ENCODE measurements around the gene MSRB1. TPM values are rescaled to one million over a fixed set of nuclear protein-coding genes. Genes with fewer than 3 reads are reported as not detected.

The MSRB1 gene
- total RNA-seq, 2 experiments from 2014 or later = 8.5 to 11.0 TPM

DNA sequence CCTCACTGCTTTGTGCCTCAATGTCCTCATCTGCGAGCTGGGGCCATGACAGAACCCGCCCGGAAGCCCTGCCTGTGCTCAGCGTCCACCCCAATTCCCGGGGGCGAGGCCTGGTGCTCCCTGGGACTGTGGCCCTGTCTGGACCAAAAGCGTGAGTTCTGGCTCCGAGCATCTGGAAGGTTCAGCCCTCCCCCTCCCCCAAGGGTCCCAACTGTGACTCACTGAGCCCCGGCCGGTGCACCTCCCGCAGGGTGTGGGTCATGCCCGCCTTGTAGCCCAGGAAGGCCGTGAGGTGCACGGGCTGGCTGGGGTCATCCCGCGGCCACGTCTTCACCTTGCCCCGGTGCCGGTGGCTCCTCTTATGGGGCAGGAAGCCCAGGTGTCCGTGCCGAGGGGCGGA lies 10.7 kb upstream of the MSRB1 start:
- no peak for DNase-seq
- CTCF ChIA-PET = interaction anchor here (0.8 kb wide), 1 partner anchor 10 kb away, joined by 4 read pairs; the partner anchor contains the start of gene MSRB1
- no peak overlapping the region for H3K27ac Mint-ChIP-seq
- intact Hi-C loops (cut with micrococcal nuclease) = no loop called here
- no peaks in the 10 kb centered on the region for H3K36me3 Mint-ChIP-seq (ENCODE audit: low read depth)
- H3K4me3 Mint-ChIP-seq = no peak overlapping the region
- H3K4me1 Mint-ChIP-seq (ENCODE audit: low read depth) = no peaks in the 10 kb centered on the region
- H3K9me3 Mint-ChIP-seq = no peaks in the 10 kb centered on the region
- no peaks in the 10 kb centered on the region for H3K27me3 Mint-ChIP-seq (ENCODE audit: low read depth)

DNA sequence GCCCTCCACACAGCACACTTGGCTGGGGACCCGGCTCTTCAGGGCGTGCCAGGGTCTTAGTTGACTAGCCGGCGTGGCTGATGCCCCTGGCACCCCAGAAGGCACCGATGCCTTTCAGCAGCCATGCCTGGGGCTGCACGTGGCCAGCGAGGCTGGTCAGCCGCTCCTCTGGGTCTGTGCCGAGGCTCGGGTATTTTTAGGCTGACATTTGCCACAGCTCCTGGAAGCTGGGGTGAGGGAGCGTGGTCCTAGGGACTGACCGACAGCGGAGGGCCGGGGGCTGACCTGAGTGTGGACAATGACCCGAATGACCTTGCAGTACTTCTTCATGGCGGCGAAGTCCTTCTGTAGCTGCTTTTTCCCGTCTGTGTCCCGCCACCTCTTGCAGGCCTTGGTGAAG lies 7.6 kb upstream of the MSRB1 start:
- CTCF ChIA-PET = no interaction called here
- H3K27ac Mint-ChIP-seq = no peak overlapping the region
- H3K4me1 Mint-ChIP-seq (ENCODE audit: low read depth) = peaks cover 2% of the 10 kb centered on the region
- H3K27me3 Mint-ChIP-seq (ENCODE audit: low read depth) = no peaks in the 10 kb centered on the region
- H3K4me3 Mint-ChIP-seq = no peak overlapping the region
- intact Hi-C loops (cut with micrococcal nuclease) = no loop called here
- no peaks in the 10 kb centered on the region for H3K9me3 Mint-ChIP-seq
- DNase-seq = no peak
- H3K36me3 Mint-ChIP-seq (ENCODE audit: low read depth) = no peaks in the 10 kb centered on the region

DNA sequence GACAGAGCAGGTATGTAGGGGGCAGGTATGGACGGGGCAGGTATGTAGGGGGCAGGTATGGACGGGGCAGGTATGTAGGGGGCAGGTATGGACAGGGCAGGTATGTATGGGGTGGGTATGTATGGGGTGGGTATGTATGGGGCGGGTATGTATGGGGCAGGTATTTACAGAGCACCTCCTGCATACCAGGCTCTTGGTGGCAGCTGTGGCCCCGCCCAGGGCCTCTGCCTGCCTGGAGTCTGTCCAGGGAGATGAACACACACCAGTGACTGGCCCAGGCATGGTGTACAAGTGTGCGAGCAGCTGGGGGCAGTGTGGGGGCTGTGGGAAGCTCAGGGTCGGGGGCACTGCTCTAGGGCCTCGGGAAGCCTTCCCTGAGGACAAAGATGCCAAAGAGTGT lies 7.0 kb upstream of the MSRB1 start:
- no peaks in the 10 kb centered on the region for H3K9me3 Mint-ChIP-seq
- intact Hi-C loops (cut with micrococcal nuclease) = no loop called here
- CTCF ChIA-PET = no interaction called here

DNA sequence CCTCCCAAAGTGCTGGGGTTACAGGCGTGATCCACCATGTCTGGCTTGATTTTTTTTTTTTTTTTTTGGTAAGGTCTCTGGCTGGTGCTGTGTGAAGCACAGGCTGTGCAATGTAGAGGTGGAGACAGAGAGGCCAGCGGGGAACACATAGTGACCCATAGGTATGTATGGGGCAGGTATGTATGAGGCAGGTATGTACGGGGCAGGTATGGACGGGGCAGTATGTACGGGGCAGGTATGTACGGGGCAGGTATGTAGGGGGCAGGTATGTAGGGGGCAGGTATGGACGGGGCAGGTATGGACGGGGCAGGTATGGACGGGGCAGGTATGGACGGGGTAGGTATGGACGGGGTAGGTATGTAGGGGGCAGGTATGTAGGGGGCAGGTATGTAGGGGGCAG lies 6.5 kb upstream of the MSRB1 start:
- no peak overlapping the region for H3K27ac Mint-ChIP-seq
- no peaks in the 10 kb centered on the region for H3K27me3 Mint-ChIP-seq (ENCODE audit: low read depth)
- peaks cover 3% of the 10 kb centered on the region for H3K4me1 Mint-ChIP-seq (ENCODE audit: low read depth)
- H3K9me3 Mint-ChIP-seq = no peaks in the 10 kb centered on the region
- no peak for DNase-seq
- intact Hi-C loops (cut with micrococcal nuclease) = no loop called here
- no peaks in the 10 kb centered on the region for H3K36me3 Mint-ChIP-seq (ENCODE audit: low read depth)
- H3K4me3 Mint-ChIP-seq = no peak overlapping the region
- CTCF ChIA-PET = no interaction called here

More for the DNA sequence above, 7.0 kb upstream of the MSRB1 start:
- Mint-ChIP-seq H3K4me3 (no peak overlapping the region), H3K27ac (no peak overlapping the region), H3K36me3 (ENCODE audit: low read depth) (no peaks in the 10 kb centered on the region), H3K27me3 (ENCODE audit: low read depth) (no peaks in the 10 kb centered on the region), H3K4me1 (ENCODE audit: low read depth) (peaks cover 2% of the 10 kb centered on the region)
- DNase-seq = no peak

DNA sequence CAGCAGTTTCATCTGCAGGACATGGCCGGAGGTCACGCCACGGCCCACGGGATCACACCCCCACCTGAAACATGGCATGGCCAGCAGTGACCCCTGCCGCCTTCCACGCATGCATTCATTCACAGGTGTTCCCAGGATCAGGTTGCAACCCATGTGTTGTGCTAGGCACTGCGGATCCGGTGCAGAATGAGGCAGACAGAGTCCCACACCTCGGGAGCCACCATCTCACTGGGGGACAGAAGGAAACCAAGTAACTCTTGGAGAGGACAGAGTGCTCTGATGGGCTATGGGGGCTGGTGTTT lies 4.3 kb upstream of the MSRB1 start:
- Mint-ChIP-seq H3K4me1 (ENCODE audit: low read depth) (peaks cover 16% of the 10 kb centered on the region), H3K4me3 (no peak overlapping the region), H3K36me3 (ENCODE audit: low read depth) (no peaks in the 10 kb centered on the region), H3K27me3 (ENCODE audit: low read depth) (no peaks in the 10 kb centered on the region), H3K27ac (no peak overlapping the region), H3K9me3 (no peaks in the 10 kb centered on the region)
- DNase-seq = no peak
- intact Hi-C loops (cut with micrococcal nuclease) = no loop called here
- CTCF ChIA-PET = interaction anchor here (1.2 kb wide), 1 partner anchor 13 kb away, joined by 3 read pairs; no protein-coding TSS in a partner anchor

DNA sequence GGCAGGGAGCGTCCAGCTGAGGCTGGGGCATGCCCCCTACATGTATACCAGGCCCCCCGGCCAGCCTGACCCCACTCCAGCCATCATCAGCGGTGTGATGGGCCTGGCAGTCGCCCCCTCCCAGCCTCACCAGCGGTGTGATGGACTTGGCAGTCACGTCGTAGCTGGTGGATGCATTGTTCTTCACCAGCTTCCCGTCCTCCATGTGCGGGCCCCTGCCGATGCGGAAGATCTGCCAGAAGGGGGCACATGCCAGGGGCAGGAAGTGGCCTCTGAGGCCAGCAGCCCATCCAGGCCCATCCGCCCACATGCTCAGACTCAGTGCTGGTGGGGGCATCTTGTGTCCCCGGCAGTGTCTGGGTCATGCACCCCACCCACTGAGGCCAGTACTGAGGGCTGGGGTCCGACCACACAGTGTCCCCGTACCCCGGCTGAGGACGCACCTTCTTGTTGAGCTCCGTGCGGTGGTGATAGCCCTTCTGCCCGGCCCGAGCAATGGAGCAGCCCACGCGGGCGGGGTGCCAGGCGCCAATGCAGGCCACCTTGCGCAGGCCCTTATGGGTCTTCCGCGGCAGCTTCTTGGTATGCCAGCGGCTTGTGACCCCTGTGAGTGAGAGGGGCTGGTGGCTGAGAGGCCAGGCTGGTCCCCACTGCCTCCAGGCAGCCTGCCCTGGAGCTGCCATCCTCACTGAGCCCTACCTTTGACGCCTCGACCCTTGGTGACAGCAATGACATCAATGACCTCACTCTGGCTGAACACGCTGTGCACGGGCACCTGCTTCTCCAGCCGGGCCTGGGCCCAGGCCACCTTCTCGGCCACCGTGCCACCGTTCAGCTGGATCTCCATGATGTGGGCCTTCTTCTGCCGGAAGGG lies 3.7 kb upstream of the MSRB1 start:
- CTCF ChIA-PET = interaction anchor here (1.2 kb wide), 1 partner anchor 14 kb away, joined by 3 read pairs; no protein-coding TSS in a partner anchor

DNA sequence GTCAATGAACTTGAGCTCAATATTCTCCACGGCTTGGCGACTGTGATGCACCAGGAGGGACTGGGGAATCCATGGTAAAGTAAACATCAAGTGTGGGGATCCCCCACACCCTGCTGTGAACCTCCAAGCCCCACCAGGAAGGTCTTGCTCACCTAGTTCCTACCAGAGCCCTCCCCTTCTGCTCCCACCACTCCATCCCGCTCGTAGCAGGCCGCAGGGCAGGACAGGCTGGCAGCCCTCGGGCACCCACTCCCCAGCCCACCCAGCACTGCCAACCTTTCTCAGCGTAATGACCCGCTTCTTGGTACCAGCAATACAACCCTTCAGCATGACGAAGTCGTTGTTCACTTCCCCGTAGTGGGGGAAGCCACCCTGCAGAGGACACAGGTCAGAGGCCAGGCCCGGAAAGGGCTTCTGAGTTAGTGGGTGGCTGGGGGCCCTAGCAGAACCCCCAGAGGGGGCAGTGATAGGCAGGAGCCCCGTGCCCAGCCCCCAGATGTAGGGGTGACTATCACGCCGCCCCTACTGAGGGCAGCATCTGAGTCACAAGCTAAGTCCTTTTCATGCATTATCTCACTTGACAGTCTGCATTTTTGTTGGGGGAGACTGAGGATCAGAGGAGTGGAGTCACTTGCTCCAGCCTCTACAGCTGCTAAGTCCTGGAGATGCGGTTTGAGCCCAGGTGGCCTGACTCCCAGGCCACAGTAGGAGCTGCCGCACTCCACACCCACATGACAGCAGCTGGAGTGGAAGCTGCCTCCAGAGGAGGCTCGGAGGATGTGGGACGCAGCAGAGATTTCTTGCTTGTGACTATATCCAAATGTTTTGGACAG lies 2.8 kb upstream of the MSRB1 start:
- DNase-seq = no peak
- Mint-ChIP-seq H3K4me3 (no peak overlapping the region), H3K9me3 (no peaks in the 10 kb centered on the region), H3K36me3 (ENCODE audit: low read depth) (no peaks in the 10 kb centered on the region), H3K27me3 (ENCODE audit: low read depth) (no peaks in the 10 kb centered on the region), H3K27ac (no peak overlapping the region), H3K4me1 (ENCODE audit: low read depth) (peaks cover 26% of the 10 kb centered on the region)
- CTCF ChIA-PET = interaction anchor here (0.6 kb wide), 1 partner anchor 18 kb away, joined by 6 read pairs; no protein-coding TSS in a partner anchor
- intact Hi-C loops (cut with micrococcal nuclease) = no loop called here

More for the DNA sequence above, 3.7 kb upstream of the MSRB1 start:
- Mint-ChIP-seq H3K36me3 (ENCODE audit: low read depth) (no peaks in the 10 kb centered on the region), H3K4me3 (no peak overlapping the region), H3K27me3 (ENCODE audit: low read depth) (no peaks in the 10 kb centered on the region), H3K9me3 (no peaks in the 10 kb centered on the region), H3K4me1 (ENCODE audit: low read depth) (peaks cover 22% of the 10 kb centered on the region), H3K27ac (no peak overlapping the region)
- no peak for DNase-seq
- intact Hi-C loops (cut with micrococcal nuclease) = no loop called here

DNA sequence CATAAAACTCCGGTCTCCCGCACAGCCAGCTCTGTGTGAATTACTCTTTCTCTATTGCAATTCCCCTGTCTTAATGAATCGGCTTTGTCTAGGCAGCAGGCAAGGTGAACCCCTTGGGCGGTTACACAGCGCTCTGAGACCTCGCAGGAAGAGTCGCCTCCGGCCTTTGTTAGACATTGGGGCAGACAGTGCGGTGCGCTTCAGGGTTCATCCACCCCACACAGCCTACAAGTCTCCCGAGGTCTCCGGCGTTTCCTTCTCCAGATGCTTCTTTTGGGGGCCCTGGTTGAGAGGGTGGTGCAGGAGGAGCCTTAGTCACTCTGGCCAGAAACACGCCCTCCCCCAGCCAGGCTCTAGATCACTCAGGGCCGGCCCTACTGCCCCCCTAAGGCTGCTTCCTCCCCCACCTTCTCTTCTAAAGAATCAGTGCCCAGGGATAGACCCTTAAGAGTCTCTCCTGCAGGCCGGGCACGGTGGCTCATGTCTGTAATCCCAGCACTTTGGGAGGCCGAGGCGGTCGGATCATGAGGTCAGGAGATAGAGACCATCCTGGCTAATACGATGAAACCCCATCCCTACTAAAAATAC lies 1.7 kb upstream of the MSRB1 start:
- no peaks in the 10 kb centered on the region for H3K36me3 Mint-ChIP-seq (ENCODE audit: low read depth)
- H3K4me3 Mint-ChIP-seq = peak overlapping the region; percentile 82
- H3K4me1 Mint-ChIP-seq (ENCODE audit: low read depth) = peaks cover 26% of the 10 kb centered on the region
- peak overlapping the region; percentile 75 for H3K27ac Mint-ChIP-seq
- intact Hi-C loops (cut with micrococcal nuclease) = loop anchor here (5.0 kb wide), 3 partner anchors 87 to 332 kb away; partner anchors contain the start of genes CRAMP1, EME2, IFT140 and MRPS34
- no peaks in the 10 kb centered on the region for H3K27me3 Mint-ChIP-seq (ENCODE audit: low read depth)
- DNase-seq = no peak
- CTCF ChIA-PET = no interaction called here
- H3K9me3 Mint-ChIP-seq = no peaks in the 10 kb centered on the region

DNA sequence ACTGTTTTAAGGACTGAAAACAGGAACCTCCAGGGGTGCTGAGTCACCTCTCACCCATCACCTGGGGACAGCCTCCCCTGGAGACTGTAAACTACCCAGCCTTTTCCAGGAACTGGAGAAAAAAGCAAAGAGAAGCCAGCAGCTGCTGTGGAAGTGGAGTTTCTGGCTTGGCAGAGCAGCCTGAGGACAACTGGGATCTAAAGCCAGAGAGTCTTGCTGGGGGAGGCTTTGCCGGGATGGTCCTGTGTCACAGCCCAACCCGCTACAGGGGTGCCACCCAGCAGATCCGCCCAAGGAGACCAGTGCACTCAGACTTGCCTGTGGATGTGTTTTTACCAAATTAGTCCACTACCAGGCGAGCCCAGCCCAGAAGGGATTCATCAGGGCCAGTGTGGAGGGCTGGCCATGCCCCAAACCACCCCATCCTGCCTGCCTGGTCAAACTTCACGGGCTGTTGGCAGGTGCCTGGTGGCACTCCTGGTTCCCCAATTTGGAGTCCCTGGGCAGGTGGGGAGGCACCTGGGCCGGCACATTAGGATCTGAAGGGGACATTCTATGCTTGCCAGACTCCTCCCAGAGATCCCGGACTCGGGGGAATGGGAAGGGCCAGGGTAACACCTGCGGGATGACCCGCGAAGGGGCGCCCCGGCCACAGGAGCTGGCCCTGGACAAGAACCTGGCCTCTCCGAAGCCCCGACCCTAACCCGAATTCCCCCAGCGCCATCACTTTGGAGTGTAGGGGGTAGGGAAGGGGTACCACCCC lies 771 bp downstream of the MSRB1 start:
- DNase-seq = peak; percentile 58
- intact Hi-C loops (cut with micrococcal nuclease) = loop anchor here (5.0 kb wide), 3 partner anchors 85 to 330 kb away; partner anchors contain the start of genes CRAMP1, EME2, IFT140 and MRPS34

DNA sequence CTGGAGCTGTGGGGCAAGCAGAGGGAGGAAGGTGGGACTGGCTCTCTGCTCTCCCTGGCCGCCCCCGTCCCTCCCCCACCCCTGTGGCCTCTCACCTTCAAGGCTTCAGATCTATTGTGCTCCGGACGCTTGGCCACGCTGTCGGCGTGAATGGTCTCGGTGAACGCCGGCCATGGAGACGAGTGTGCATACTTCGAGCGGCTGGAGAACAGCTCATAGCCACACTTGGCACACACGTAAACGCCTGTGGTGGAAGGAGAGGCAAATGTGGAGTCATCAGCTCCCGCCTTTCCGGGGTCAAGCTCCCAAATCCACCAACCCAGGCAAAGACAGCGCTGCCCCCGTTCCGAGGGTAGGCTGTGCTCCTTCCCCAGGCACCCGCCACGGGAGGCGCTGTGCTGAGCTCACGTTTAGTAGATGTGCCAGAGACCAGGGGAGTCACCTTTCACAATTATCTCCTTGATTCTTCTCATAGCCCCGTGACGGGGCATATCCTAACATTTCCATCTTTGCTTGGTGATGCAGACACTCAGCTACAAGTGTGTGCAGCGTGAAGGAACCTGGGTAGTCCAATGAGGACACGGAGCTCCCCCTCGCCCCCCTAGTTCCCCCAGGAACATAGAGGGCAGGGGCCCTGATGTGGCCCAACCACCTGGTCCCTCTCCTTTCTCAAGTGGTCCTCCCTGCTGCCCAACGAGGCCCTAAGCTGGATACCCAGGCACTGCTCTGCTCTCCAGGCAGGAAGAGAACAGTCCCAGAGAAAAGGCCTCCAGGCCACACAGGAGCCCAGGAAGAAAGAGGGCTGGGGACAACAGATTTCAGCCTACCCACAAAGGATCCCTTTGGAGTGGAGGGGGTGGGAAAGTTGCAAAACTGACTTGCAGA lies 1.6 kb downstream of the MSRB1 start:
- CTCF ChIA-PET = interaction anchor here (0.7 to 1.2 kb wide), 4 partner anchors 11 to 169 kb away, joined by 3 to 5 read pairs (median 4); partner anchors contain the start of genes EME2 and MRPS34
- peaks cover 4% of the 10 kb centered on the region for H3K36me3 Mint-ChIP-seq (ENCODE audit: low read depth)
- no peak overlapping the region for H3K27ac Mint-ChIP-seq
- no peaks in the 10 kb centered on the region for H3K9me3 Mint-ChIP-seq
- H3K4me1 Mint-ChIP-seq (ENCODE audit: low read depth) = peaks cover 26% of the 10 kb centered on the region
- H3K27me3 Mint-ChIP-seq (ENCODE audit: low read depth) = no peaks in the 10 kb centered on the region
- H3K4me3 Mint-ChIP-seq = peak overlapping the region; percentile 82
- intact Hi-C loops (cut with micrococcal nuclease) = loop anchor here (5.0 kb wide), 3 partner anchors 84 to 329 kb away; partner anchors contain the start of genes CRAMP1, EME2, IFT140 and MRPS34
- DNase-seq = no peak

More for the DNA sequence above, 771 bp downstream of the MSRB1 start:
- Mint-ChIP-seq H3K9me3 (no peaks in the 10 kb centered on the region), H3K27ac (peak overlapping the region; percentile 24), H3K4me1 (ENCODE audit: low read depth) (peaks cover 26% of the 10 kb centered on the region), H3K4me3 (peak overlapping the region; percentile 82), H3K36me3 (ENCODE audit: low read depth) (peaks cover 4% of the 10 kb centered on the region), H3K27me3 (ENCODE audit: low read depth) (no peaks in the 10 kb centered on the region)
- CTCF ChIA-PET = interaction anchor here (1.2 kb wide), 1 partner anchor 12 kb away, joined by 5 read pairs; no protein-coding TSS in a partner anchor
